Choroid plexus epithelial cell (primary cell): Measurements from ENCODE around the gene SNCAIP.

Experiments used
- DNase-seq: peaks from one replicate; pipeline ENCODE4 v3.0.0-alpha.2; 2010; ENCODE audit warnings: low read depth
- H3K4me3 ChIP-seq: 2 replicates; pipeline ENCODE4 v1.5.1; 2011; ENCODE audit warnings: low read depth, mild to moderate bottlenecking, control low read depth, low read length, moderate library complexity
- CTCF ChIP-seq: conservative IDR thresholded peaks from 2 replicates; pipeline ENCODE4 v1.5.1; 2011; ENCODE audit warnings: low read depth, mild to moderate bottlenecking, control low read depth, inconsistent platforms, low read length, moderate library complexity

The SNCAIP gene

GRCh38 chr5:122402955-122403685 lies 91.1 kb downstream of the SNCAIP start:
- TF ChIP-seq CTCF, result no peak
- no peak for DNase-seq
- H3K4me3 ChIP-seq, result no peak overlapping the region

GRCh38 chr5:122404018-122404417 lies 92.0 kb downstream of the SNCAIP start:
- no peak for DNase-seq
- H3K4me3 ChIP-seq, result no peak overlapping the region
- no peak for TF ChIP-seq CTCF

DNA sequence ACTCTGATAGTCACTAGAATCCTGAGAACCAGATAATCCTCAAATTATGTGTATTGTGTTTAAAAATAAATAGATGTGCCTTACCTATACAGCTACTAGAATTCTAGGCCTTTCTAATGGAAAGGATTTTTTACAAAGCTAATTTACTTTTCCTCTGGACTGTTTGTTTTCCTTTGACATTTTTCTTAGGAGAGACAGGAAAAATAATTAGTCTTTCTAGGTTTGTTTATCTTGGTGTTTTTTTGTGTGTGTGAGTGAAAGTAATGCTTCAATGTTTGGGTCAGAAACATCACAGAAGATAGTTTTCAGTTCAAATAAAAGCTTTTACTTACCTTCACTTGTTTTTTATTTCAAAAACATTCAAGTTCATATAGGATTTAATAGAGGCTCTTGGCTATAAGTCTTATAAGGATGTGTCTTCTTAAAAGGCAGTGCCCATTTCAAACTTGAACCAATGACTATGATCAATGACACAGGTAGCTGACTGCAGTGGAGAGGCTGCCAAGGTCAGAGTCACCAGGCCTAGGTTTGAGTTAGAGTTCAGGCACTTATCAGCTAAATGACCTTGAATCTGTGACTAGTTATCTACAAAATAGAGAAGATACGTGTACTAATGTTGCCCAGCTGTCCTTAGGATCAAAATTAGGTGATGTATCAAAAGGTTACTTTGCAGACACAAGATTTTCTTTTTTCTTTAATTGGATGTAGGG lies 92.8 kb downstream of the SNCAIP start:
- no peak for TF ChIP-seq CTCF
- H3K4me3 ChIP-seq, result no peak overlapping the region
- no peak for DNase-seq

GRCh38 chr5:122405751-122406150 lies 93.7 kb downstream of the SNCAIP start:
- no peak for DNase-seq
- H3K4me3 ChIP-seq, result no peak overlapping the region
- TF ChIP-seq CTCF, result no peak

- TF ChIP-seq CTCF, result no peak
- DNase-seq, result no peak
- no peak overlapping the region for H3K4me3 ChIP-seq
Measured at GRCh38 chr5:122406181-122406580, 94.1 kb downstream of the SNCAIP start.

DNA sequence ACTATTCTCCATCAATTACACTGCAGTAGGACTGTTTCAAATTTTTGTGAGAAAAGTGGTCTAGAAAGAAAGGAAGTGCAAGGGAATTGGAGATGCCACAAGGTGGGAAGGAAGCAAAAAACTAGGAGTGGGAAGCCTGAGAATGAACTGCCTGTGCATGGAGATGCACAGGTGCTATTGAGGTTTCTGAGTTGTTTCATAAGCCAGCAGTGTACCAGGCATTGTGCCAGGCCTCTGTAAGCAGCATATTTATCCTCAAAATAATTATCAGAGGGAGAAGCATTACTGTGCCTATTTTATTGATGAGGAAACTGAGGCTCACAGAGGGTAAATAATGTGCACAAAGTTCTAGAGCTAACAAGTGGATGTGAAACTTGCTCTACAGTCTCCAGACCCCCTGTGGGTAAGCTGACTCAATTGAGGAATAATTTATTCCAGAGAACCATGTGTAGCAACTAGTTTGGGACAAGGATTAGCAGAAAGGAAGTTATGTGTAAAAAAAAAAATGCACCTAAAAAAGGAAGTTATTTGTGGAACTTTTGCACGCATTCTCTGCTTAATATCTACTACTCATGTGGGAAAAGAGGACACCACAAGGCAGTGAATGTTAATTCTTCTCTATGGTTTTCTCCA lies 96.7 kb downstream of the SNCAIP start:
- no peak overlapping the region for H3K4me3 ChIP-seq
- DNase-seq, result peak; percentile 6
- no peak for TF ChIP-seq CTCF

GRCh38 chr5:122412966-122413365 lies 100.9 kb downstream of the SNCAIP start:
- H3K4me3 ChIP-seq, result no peak overlapping the region
- no peak for TF ChIP-seq CTCF
- DNase-seq, result no peak
